ENCODE results near the gene HMOX2.

The HMOX2 gene

DNA sequence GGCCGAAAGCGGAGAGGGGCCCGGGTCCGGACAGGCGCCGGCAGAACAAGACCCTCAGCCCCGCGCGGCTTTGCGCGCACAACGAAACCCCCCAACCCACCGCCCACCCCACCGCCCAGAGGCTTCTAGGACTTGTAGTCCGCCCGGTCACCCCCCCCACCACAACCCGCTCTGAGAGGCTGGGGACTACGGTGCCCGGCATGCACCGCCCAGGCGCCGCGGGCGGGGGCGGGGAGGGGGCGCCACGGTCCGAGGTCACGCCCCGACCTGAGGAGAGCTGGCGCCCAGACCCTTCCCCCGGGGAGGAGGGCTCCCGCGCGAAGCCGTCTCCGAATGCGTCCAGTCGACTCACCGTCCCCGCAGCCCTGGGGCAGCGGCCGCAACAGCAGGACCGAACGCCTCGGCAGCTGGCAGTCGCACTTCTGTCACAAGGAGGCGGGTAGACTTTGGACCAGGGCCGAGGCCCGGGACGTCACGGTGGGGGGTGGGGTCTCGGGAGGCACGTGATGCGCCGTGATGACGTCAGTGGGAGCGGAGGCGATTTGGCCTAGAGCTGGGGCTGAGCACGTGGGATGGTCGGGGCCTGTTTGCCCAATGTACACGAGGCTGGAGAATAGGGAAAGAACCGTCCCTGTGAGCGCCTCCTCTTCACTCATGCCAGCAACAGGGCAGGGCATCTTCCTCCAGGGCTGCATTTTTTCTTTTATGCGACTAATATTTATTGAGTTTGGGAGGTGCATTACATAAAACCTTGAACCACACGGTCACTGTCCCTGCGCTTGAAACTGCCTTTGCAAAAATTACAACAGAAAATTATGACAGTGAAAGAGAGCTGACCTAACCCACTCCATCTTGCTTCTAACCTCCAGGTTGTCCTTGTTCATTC lies 62.4 kb downstream of the HMOX2 start, which contains the start of gene CDIP1:
TSS of gene CDIP1 (minus strand) at position 424 of the 886 bp plus-strand sequence. CDS start 24,643 bp downstream, outside the sequence.
- Histone ChIP-seq H3K27me3 (ENCODE audit: low read length) (no peaks in the 10 kb centered on the region), H3K27ac (ENCODE audit: low read depth, low read length) (no peak within 1 kb of the TSS), H3K9me2 (replicated peaks; ENCODE audit: insufficient read depth, low read length) (no peaks in the 10 kb centered on the region), H2AFZ (ENCODE audit: low read depth, low read length, severe bottlenecking) (no peak within 1 kb of the TSS), H3K4me2 (ENCODE audit: low read depth, low read length, poor library complexity, severe bottlenecking) (no peak within 1 kb of the TSS), H3K9ac (ENCODE audit: low read length) (no peak within 1 kb of the TSS), H3F3A (ENCODE audit: insufficient read depth) (no peaks in the 10 kb centered on the region), H3K9me3 (ENCODE audit: insufficient read depth, low read length) (0 out of 2 replicates have a peak, but pooled peaks cover 6% of the 10 kb centered on the region), H3K4me3 (ENCODE audit: insufficient read depth, low read length, poor library complexity, severe bottlenecking) (no peak within 1 kb of the TSS), H4K20me1 (ENCODE audit: low read depth, low read length) (no peaks in the 10 kb centered on the region), H3K79me2 (ENCODE audit: insufficient read depth, low read length) (no peaks in the 10 kb centered on the region), H3K36me3 (ENCODE audit: low read length) (no peaks in the 10 kb centered on the region)
- TF ChIP-seq CTCF (IDR thresholded peaks at IDR 0.05; ENCODE audit: insufficient read depth, low read length, poor library complexity, severe bottlenecking) (no peak), EZH2phosphoT487 (conservative IDR thresholded peaks at IDR 0.05; ENCODE audit: low read length) (no peak)

GRCh38 chr16:4539716-4540284 lies 63.6 kb downstream of the HMOX2 start:
- H3K4me3 ChIP-seq (ENCODE audit: insufficient read depth, low read length, poor library complexity, severe bottlenecking): no peak overlapping the region
- no peaks in the 10 kb centered on the region for H3K9me2 ChIP-seq (replicated peaks; ENCODE audit: insufficient read depth, low read length)
- 0 out of 2 replicates have a peak, but pooled peaks cover 6% of the 10 kb centered on the region for H3K9me3 ChIP-seq (ENCODE audit: insufficient read depth, low read length)
- no peaks in the 10 kb centered on the region for H3F3A ChIP-seq (ENCODE audit: insufficient read depth)
- no peaks in the 10 kb centered on the region for H4K20me1 ChIP-seq (ENCODE audit: low read depth, low read length)
- no peaks in the 10 kb centered on the region for H3K36me3 ChIP-seq (ENCODE audit: low read length)
- no peak for TF ChIP-seq EZH2phosphoT487 (conservative IDR thresholded peaks at IDR 0.05; ENCODE audit: low read length)
- TF ChIP-seq CTCF (IDR thresholded peaks at IDR 0.05; ENCODE audit: insufficient read depth, low read length, poor library complexity, severe bottlenecking): no peak
- H3K27ac ChIP-seq (ENCODE audit: low read depth, low read length): no peak overlapping the region
- H3K9ac ChIP-seq (ENCODE audit: low read length): no peak overlapping the region
- H3K27me3 ChIP-seq (ENCODE audit: low read length): no peaks in the 10 kb centered on the region
- H3K79me2 ChIP-seq (ENCODE audit: insufficient read depth, low read length): no peaks in the 10 kb centered on the region
- H2AFZ ChIP-seq (ENCODE audit: low read depth, low read length, severe bottlenecking): no peak overlapping the region
- H3K4me2 ChIP-seq (ENCODE audit: low read depth, low read length, poor library complexity, severe bottlenecking): no peak overlapping the region

- no peak overlapping the region for H3K4me3 ChIP-seq (ENCODE audit: insufficient read depth, low read length, poor library complexity, severe bottlenecking)
- H3K9ac ChIP-seq (ENCODE audit: low read length): no peak overlapping the region
- no peaks in the 10 kb centered on the region for H3K9me2 ChIP-seq (replicated peaks; ENCODE audit: insufficient read depth, low read length)
- H3K79me2 ChIP-seq (ENCODE audit: insufficient read depth, low read length): no peaks in the 10 kb centered on the region
- no peaks in the 10 kb centered on the region for H3F3A ChIP-seq (ENCODE audit: insufficient read depth)
- H3K27ac ChIP-seq (ENCODE audit: low read depth, low read length): no peak overlapping the region
- H2AFZ ChIP-seq (ENCODE audit: low read depth, low read length, severe bottlenecking): no peak overlapping the region
- no peak overlapping the region for H3K4me2 ChIP-seq (ENCODE audit: low read depth, low read length, poor library complexity, severe bottlenecking)
- H3K36me3 ChIP-seq (ENCODE audit: low read length): no peaks in the 10 kb centered on the region
- no peaks in the 10 kb centered on the region for H3K27me3 ChIP-seq (ENCODE audit: low read length)
- 0 out of 2 replicates have a peak, but pooled peaks cover 6% of the 10 kb centered on the region for H3K9me3 ChIP-seq (ENCODE audit: insufficient read depth, low read length)
- TF ChIP-seq CTCF (IDR thresholded peaks at IDR 0.05; ENCODE audit: insufficient read depth, low read length, poor library complexity, severe bottlenecking) (no peak), EZH2phosphoT487 (conservative IDR thresholded peaks at IDR 0.05; ENCODE audit: low read length) (no peak)
- H4K20me1 ChIP-seq (ENCODE audit: low read depth, low read length): no peaks in the 10 kb centered on the region
Observed at GRCh38 chr16:4544473-4544872, 68.3 kb downstream of the HMOX2 start.

All from SU-DHL-6 (cell line).